Fibroblast of skin of scalp (primary cell): ENCODE results near the gene PTPRCAP.
"Not testable (repeated sequence)": the region's sequence is repeated elsewhere in the genome, so short reads cannot be mapped to it uniquely, and the experiment has no call there.

Experiments
- DNase-seq: peaks from one replicate; pipeline ENCODE4 v3.0.0-alpha.2; 2013

PTPRCAP gene

DNA sequence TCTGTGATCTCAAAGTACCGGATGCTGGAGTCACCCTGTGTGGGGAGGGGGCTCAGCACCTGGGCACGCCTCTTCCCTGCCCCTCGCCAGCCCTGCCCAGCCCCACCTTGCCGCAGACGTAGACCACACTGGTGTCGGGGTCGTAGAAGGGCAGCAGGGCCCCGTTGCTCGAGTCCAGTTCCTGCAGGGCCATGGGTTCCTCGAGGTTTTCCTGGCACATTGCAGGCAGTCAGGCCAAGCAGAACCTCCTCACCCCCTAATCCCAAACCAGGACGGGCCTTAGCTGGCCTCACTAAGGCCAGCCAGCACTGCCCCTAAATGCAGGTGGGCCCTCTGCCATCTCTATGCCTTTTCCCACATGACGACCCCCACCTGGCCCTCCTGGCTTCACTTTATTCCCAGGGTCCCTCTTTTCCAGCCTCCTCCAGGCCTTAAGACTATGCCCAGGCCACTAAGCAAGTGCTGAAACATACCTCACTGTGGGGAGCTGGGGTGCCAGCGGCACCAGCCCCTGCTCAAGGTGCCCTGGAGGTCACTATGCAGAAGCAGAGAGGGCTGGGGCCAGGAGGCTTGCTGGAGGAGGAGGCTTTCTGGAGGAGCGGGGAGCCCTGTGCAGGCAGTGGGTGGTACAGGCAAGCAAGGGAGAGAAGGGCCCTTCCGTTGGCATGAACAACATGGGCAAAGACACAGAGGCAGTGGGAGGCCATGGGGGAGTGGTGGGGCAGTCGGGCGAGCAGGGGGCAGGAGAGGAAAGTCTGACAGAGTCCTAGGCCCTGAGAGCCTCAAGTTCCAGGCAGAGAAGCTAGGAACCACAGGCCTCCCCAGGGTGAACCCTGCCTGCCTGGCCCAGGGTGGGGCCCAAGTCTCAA lies 3.0 kb upstream of the PTPRCAP start:
- no peak for DNase-seq

DNA sequence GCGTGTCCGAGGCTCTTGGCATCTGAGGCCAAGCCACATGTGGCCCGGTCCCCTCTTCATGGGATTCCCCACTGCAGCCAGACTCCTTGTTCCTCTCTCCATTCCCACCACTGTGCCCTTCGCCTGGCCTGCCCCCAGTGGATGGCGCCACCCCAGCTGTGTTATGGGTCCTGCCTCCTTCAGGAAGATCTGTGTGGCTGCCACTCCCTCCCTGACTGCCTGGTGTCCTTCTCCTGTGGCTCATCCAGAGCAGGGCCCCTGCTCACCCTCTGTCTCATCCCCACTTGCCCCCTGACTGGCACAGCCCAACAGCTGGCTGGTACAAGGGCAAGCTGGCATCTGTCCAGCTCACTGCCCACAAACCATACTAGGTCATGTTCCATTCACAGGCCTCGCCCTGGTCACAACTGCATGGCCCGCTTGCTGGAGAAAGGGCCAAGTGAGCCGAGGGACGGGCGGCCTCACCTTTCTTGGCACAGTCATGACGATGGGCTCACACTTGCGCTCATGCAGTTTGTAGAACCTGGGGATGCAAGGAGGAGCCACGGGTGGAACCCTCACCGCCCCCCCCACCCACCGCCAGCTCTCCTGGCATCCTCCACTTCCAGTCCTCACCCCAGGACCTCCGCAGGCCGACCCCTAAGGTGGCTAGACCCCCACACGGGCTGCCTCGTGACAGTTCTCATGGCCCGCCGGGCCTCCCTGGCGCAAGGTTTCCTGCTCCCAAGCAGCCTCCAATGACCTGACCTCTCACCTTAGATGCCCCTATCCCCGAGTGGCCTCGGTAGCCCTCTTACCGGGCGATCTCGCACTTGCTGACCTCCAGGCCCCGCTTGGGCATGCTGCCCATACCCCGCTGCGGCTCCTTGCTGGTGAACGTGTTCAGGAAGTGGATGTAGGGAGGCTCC lies 2.1 kb upstream of the PTPRCAP start:
- peak; percentile 29 for DNase-seq

DNA sequence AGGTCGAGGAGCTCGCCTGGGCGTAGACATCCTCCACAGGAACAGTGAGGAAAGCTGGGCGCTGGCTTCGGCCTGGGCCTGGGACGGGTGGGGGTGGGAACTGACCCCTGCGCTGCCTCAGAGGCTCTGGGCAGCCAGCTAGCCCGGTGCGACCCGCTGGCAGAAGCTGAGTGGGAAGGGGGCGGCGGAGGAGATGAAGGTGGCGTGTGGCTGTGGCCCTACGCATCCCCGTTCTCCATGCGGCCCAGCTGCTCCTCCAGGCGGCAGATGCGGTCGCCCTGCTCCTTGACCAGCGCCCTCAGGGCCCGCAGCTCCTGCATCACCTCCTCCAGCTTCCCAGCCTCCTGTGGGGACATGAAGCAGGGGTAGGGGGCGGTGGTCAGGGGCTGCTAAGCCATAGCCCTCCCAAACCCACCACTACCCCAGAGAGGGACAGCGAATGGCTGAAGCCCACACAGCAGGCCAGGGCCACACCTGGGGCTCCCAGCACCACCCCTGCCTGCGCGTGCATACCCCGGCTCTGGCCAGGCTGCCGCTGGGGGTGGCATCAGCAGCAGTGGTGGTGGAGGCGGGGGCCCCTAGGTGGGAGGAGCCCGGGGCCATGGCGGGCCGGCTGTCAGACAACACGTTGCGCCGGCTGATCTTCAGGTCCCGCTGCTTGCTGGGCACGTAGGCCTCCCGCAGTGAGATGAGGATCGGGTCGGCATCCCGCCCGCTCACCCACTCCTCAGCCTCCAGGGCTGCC lies 848 bp upstream of the PTPRCAP start:
- no peak for DNase-seq

- no peak for DNase-seq
These were observed 301 bp upstream of the PTPRCAP start for GRCh38 chr11:67437809-67438157.

DNA sequence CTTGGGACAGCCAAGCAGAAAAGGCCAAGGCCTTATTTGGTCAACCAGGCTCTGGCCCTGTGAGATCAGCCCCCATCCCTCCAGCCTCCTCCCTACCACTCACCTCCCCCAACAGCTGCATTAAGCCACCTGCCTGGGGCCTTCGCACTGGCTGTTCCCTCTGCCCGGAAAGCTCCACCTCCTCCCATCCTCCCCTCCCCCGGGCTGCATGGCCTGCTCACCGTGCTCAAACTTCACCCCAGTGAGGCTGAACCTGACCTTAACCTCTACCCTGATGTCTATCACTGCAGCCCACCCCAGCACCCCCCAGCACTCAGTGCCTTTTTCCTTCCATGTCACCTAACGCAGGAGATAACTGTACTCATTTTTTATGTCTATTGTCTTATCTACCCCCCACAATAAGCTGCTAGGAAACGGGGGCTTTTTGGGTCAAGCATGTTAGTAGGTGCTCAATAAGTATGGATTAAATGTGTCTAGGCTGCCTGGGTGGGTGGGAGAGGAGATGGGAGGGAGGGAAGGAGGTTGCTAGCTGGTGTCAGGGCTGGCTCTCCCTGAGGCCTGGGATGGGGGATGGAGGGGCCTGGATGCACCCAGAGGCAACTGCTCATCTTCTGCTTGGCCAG lies 912 bp downstream of the PTPRCAP start:
- peak; percentile 54 for DNase-seq

DNA sequence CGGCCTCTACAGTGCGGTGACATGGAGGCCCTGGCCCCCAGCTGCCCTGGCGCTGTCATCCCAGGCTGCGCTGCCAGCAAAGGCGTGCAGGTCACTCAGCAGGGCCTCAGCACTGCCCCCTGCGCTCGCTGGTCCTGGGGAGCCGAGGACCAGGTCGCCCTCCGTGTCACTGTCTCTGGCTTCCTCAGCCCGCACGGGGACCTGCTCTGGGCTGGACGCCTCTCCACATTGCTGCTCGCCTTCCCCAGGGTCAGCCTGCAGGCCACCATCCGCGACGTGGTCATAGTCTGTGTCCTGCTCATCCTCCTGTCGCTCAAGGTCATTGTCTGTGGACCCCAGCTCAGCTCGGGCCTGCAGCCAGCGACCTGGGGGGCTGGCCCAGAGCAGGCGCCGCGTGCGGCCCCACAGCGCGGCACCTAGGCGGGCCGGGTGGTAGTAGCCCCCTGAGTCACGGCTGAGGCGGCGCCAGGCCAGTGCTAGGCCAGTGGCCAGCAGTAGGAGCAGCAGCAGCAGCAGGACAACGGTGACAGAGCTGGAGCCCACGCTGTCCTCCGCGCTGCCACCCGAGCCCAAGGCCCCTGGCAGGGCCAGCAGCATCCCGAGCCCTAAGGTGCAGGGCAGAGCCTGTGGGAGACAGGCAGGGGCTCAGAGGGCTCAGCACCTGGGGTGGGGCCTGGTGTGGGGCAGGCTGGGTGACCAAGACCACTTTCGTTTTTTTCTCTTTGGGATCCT lies 1.6 kb downstream of the PTPRCAP start:
- DNase-seq: no peak

DNA sequence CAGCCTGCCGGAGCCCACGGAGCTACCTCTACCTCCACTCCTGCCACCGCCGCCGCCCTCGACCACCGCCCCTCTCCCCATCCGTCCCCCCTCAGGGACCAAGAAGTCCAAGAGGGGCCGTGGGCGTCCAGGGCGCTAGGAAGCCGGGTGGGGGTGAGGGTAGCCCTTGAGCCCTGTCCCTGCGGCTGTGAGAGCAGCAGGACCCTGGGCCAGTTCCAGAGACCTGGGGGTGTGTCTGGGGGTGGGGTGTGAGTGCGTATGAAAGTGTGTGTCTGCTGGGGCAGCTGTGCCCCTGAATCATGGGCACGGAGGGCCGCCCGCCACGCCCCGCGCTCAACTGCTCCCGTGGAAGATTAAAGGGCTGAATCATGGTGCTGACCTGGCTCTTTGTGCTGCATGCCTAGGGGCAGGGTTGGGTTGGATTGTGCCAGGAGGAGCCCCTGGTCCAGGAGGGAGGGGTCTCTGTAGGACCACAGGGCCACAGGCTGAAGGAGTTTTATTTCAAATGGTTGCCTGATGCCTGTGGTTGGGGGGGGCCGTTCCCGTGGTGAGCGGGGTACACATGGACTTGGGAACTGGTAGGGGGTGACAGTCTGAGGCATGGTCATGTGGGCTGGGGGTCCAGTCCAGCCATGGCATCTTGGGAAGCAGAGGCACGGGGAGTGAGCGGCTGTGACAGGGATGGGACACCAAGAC lies 2.3 kb downstream of the PTPRCAP start:
- DNase-seq: no peak

DNA sequence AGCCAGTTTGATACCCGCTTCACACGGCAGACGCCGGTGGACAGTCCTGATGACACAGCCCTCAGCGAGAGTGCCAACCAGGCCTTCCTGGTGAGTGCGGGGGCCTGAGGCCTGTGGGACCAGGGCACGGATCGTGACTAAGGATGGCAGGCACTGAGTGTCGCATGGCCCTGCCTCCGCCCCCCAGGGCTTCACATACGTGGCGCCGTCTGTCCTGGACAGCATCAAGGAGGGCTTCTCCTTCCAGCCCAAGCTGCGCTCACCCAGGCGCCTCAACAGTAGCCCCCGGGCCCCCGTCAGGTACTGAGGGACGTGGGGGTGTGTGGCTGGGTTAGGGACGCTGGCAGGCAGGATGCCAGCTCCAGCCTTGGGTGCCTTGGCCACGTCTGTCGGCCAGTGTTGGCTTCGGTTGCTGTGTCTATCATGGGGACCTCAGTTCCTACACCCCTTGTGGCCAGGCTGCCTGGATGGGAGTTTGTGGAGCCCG lies 3.0 kb downstream of the PTPRCAP start:
- no peak for DNase-seq

GRCh38 chr11:67433536-67434394 lies 3.7 kb downstream of the PTPRCAP start:
- DNase-seq: no peak

GRCh38 chr11:67432655-67433349 lies 4.7 kb downstream of the PTPRCAP start:
- no peak for DNase-seq

- DNase-seq: no peak
These were observed 5.9 kb downstream of the PTPRCAP start for GRCh38 chr11:67431346-67432249.

DNA sequence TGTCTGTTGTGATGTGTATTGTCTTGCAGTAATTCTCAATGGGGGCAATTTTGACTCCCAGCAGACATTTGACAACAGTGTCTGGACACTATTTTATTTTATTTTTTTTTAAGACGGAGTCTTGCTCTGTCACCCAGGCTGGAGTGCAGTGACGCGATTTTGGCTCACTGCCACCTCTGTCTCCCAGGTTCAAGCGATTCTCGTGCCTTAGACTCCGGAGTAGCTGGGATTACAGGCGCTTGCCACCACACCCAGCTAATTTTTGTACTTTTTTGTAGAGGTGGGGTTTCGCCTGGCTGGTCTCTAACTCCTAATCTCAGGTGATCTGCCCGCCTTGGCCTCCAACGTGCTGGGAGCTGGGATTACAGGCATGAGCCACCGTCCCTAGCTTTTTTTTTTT lies 7.8 kb downstream of the PTPRCAP start:
- DNase-seq: no peak

DNA sequence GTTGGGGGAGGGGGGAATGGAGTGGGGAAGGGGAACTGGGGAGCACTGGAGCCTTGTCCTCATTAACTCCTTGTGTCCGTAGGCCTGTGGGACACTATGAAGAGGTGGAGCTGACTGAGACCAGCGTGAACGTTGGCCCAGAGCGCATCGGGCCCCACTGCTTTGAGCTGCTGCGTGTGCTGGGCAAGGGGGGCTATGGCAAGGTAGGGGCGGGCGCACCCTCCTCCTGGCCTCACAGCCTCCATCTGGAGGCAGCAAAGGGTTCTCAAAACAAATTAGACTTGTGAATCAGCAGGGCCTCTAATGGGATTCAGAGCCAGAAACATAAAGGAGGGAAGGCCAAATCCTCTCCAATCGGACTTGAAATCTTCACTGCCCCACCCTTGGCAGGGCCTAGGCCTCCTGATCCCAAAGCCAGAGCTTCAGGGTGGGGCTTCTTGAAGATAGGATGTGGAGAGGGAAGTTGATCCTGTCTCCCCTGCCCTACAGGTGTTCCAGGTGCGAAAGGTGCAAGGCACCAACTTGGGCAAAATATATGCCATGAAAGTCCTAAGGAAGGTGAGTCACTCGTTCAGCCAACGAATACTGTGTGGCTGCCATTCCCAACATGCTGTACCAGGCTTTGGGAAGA lies 8.3 kb downstream of the PTPRCAP start:
- no peak for DNase-seq

GRCh38 chr11:67428052-67429001 lies 9.2 kb downstream of the PTPRCAP start, which contains the start of gene RPS6KB2:
TSS of gene RPS6KB2 (plus strand) at chr11:67428494. CDS start at chr11:67428546, 52 bp downstream.
- peak; percentile 97 for DNase-seq

DNA sequence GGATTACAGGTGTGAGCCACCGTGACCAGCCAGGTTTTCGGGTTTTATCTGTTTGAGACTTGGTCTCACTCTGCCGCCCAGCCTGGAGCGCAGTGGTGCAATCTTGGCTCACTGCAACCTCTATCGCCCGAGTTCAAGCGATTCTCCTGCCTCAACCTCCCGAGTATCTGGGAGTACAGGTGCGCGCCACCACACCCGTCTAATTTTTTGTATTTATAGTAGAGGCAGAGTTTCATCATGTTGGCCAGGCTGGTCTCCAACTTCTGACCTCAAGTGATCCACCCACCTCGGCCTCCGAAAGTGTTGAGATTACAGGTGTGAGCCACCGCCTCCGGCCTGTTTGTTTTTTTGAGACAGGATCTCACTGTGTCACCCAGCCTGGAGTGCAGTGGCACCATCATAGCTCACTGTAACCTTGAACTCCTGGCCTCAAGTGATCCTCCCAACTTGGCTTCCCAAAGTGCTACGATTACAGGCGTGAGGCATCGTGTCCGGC lies 10.1 kb downstream of the PTPRCAP start:
- not testable (repeated sequence) for DNase-seq
